ENCODE measurements around the gene FBXL5.

DNA sequence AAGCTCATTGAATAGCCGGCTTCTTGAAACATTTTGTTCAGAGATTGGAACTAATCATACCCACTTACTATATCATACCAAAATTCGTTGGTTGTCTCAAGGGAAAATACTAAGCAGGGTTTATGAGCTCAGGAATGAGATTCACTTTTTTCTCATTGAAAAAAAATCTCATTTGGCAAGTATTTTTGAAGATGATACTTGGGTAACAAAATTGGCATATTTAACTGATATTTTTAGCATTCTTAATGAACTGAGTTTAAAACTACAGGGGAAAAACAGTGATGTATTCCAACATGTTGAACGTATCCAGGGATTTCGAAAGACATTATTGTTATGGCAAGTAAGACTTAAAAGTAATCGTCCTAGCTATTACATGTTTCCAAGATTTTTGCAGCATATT is 32.9 kb upstream of the FBXL5 start:
- TF ChIP-seq PBX3 (CRISPR knock-in tag; IDR thresholded peaks at IDR 0.05): no peak
- TF ChIP-seq, protein P1, sequence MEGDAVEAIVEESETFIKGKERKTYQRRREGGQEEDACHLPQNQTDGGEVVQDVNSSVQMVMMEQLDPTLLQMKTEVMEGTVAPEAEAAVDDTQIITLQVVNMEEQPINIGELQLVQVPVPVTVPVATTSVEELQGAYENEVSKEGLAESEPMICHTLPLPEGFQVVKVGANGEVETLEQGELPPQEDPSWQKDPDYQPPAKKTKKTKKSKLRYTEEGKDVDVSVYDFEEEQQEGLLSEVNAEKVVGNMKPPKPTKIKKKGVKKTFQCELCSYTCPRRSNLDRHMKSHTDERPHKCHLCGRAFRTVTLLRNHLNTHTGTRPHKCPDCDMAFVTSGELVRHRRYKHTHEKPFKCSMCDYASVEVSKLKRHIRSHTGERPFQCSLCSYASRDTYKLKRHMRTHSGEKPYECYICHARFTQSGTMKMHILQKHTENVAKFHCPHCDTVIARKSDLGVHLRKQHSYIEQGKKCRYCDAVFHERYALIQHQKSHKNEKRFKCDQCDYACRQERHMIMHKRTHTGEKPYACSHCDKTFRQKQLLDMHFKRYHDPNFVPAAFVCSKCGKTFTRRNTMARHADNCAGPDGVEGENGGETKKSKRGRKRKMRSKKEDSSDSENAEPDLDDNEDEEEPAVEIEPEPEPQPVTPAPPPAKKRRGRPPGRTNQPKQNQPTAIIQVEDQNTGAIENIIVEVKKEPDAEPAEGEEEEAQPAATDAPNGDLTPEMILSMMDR (tag by site-specific recombination; IDR thresholded peaks at IDR 0.05): no peak
- TF ChIP-seq ZNF561 (tag by site-specific recombination; IDR thresholded peaks at IDR 0.05; ENCODE audit: borderline replicate concordance): no peak
- no peak for TF ChIP-seq ATF2 (tag by site-specific recombination; IDR thresholded peaks at IDR 0.05; ENCODE audit: low read depth)
- no peak for TF ChIP-seq YY2 (tag by site-specific recombination; IDR thresholded peaks at IDR 0.05)
- TF ChIP-seq ZNF785 (tag by site-specific recombination; IDR thresholded peaks at IDR 0.05): no peak
- no peak for TF ChIP-seq ZNF658 (tag by site-specific recombination; IDR thresholded peaks at IDR 0.05)
- no peak for TF ChIP-seq MYNN (tag by site-specific recombination; IDR thresholded peaks at IDR 0.05; ENCODE audit: borderline replicate concordance)
- TF ChIP-seq ZNF174 (tag by site-specific recombination; IDR thresholded peaks at IDR 0.05): no peak
- TF ChIP-seq, protein P2, sequence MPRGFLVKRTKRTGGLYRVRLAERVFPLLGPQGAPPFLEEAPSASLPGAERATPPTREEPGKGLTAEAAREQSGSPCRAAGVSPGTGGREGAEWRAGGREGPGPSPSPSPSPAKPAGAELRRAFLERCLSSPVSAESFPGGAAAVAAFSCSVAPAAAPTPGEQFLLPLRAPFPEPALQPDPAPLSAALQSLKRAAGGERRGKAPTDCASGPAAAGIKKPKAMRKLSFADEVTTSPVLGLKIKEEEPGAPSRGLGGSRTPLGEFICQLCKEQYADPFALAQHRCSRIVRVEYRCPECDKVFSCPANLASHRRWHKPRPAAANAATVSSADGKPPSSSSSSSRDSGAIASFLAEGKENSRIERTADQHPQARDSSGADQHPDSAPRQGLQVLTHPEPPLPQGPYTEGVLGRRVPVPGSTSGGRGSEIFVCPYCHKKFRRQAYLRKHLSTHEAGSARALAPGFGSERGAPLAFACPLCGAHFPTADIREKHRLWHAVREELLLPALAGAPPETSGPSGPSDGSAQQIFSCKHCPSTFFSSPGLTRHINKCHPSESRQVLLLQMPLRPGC (tag by site-specific recombination; IDR thresholded peaks at IDR 0.05): no peak
- TF ChIP-seq, protein P3, sequence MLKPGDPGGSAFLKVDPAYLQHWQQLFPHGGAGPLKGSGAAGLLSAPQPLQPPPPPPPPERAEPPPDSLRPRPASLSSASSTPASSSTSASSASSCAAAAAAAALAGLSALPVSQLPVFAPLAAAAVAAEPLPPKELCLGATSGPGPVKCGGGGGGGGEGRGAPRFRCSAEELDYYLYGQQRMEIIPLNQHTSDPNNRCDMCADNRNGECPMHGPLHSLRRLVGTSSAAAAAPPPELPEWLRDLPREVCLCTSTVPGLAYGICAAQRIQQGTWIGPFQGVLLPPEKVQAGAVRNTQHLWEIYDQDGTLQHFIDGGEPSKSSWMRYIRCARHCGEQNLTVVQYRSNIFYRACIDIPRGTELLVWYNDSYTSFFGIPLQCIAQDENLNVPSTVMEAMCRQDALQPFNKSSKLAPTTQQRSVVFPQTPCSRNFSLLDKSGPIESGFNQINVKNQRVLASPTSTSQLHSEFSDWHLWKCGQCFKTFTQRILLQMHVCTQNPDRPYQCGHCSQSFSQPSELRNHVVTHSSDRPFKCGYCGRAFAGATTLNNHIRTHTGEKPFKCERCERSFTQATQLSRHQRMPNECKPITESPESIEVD (tag by site-specific recombination; IDR thresholded peaks at IDR 0.05): no peak
- no peak for TF ChIP-seq REPIN1 (tag by site-specific recombination; IDR thresholded peaks at IDR 0.05; ENCODE audit: low read depth)
- TF ChIP-seq ZNF292 (tag by site-specific recombination; IDR thresholded peaks at IDR 0.05; ENCODE audit: borderline replicate concordance, low read depth): no peak
